Measurements from ENCODE around the gene C13orf46.

The C13orf46 gene

DNA sequence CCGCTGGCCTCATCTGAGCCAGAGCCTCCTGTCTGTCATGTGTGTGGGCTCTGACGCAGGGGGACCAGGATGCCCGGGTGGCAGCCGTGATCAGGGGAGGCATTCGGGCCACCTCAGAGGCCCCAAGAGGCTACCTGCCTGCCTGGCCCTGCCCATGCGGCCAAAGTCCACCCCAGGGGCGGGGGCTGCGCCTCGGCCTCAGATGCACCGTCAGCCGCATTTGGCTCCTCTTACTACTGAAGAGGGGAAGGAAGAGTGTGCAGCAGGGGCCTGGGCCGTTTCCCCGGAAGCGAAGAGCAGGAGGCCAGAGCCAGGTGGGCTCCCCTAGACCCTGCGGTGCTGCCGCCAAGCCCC is 34.0 kb downstream of the C13orf46 start:
- no peak for DNase-seq (ENCODE audit: low spot score)
- FAIRE-seq: no peak

DNA sequence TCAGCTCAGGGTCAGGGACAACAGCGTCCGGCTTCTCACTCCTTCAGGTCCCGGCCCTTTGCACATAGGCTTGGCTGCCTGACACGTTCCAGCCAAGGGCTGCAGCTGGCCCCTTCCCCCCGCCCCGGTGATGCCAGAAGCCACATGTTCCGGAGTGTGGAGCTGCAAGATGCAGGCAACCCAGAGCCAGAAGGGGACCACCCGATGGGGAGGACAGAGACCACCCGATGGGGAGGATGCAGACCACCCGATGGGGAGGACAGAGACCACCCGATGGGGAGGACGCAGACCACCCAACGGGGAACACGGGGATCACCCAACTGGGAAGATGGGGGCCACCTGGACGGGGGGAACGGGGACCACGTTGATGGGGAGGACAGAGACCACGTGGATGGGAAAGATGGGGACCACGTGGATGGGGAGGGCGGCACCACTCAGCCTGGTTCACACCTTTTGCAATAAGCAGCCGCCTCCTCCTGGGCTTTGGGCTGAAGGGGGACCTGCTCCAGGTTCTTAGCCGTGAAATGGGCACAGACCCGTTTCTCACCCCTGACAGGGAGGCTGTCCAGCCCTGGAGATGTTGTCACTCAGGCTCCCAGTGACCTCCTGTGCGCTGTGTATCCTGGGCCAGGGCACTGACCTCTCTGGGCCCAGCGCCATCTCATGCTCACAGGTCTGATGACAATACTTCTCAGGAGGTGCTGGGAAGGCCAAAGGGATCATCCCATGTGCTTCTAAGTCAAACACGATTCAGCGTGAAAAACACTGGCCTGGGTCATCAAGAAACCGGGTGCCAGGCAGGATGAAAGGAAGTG is 34.5 kb downstream of the C13orf46 start:
- DNase-seq (ENCODE audit: low spot score) (no peak), FAIRE-seq (no peak)

DNA sequence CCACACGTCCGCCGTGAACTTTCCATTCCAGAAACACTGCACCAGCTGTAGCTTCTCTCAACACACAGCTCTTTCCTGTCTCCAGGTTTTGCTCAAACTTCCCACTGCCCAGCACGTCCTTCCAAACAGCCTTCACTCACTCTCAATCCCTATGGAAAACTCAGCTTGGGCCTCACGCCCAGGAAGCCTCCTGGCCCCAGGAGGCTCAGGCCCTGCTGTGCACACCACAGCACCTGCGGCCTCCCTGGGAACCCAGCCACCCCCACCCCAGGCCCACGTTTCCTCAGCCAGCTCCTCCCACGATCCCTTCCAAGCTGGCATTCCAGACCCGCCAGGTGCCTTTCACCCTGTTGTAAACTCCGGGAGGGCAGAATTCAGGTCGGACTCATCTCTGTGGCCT is 35.2 kb downstream of the C13orf46 start:
- DNase-seq (ENCODE audit: low spot score) (no peak), FAIRE-seq (no peak)

DNA sequence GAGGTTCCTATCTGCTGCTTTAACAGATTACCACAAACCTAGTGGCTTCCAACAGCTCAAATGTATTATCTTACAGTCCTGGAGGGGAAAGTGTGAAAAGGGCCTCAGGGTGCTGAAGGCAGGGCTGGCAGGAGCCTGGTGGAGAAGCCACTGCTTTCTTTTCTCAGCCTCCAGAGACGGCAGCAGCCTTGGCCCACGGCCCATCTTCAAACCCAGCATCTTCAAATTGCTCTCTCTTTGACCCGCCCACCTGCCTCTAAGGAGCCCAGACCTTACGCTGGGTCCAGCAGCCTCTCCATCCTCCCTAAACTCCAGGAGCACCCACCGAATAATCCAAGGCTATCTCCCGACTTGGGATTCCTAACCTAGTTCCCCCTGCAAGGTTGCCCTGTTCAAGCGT is 35.6 kb downstream of the C13orf46 start:
- FAIRE-seq: no peak
- DNase-seq (ENCODE audit: low spot score): no peak

DNA sequence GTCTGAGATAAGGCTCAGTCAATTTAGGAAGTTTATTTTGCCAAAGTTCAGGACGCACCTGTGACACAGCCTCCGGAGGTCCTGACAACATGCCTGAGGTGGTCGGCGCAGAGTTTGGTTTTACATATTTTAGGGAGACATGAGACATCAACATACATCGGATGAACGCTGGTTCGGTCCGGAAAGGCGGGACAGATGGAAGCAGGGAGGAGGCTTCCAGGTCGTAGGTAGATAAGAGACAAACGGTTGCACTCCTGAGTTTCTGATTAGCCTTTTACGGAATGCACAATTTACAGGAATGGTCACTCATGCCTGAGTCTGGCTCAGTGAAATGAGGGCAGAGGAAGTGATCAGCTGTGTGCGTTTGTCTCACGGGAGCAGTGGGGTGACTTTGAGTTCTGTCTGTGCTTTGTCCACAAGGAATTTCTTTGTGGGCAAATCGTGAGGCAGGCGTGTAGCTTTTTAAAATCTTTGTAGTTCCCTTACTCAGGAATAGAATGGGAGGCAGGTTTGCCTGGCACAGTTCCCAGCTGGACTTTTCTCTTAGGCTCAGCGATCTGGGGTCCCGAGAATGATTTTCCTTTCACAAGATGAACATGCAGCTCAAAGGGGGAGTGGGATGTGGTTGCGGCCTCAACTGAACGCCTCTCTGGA is 36.2 kb downstream of the C13orf46 start:
- DNase-seq (ENCODE audit: low spot score) (no peak), FAIRE-seq (no peak)

DNA sequence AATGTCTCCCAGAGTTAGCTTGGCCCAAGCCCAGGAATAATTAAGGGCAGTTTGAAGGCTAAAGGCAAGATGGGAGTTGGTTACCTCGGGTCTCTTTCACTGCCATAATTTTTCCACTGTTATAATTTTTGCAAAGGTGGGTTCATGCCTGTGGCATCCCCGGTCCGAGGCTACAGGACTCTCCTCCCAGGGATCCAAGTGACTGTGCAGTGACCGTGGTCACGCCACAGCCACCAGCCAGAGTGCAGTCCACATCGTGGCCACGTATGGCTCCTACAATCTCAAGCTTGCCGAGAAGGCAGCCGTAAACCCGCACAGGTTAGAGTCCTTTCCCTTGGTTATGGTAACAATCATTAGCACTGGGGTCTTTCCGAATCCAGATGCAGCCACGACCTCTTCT is 36.8 kb downstream of the C13orf46 start:
- DNase-seq (ENCODE audit: low spot score): no peak
- FAIRE-seq: no peak

DNA sequence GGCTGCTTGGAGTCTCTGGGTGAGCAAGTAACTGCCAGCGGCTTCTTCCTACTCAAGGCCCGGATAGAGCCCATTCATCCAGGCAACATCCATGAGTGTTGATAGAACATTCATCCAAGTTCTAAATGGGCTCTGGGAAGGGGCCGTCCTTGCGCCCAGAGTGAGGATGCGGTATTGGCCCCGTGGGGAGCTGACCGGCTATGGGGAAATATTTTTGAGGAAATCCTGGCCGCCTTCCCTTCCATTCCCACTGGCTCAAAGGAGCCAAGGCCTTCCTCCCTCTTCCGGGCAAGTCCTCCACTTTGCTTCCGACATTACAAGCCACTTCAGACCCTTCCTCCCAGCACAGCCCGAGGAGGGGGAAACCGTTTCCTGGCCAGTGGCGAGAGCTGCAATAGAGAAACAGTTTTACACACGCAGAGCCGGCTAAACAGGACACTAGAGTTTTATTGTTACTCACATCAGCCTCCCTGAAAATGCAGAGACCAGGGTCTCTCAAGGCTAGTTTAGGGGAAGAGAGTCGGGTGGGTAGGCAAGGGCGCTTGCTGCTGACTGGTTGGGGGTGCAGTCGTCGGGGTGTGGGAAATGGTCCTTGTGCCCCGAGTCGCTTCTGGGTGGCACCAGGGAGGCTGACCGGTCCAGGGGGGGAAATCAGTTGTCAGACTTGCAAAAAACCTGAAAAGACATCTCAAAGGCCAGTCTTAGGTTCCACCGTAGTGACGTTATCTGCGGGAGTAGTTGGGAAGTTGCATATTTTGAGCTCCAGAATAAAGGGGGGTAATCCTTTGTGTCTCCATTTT is 37.5 kb downstream of the C13orf46 start:
- no peak for FAIRE-seq

DNA sequence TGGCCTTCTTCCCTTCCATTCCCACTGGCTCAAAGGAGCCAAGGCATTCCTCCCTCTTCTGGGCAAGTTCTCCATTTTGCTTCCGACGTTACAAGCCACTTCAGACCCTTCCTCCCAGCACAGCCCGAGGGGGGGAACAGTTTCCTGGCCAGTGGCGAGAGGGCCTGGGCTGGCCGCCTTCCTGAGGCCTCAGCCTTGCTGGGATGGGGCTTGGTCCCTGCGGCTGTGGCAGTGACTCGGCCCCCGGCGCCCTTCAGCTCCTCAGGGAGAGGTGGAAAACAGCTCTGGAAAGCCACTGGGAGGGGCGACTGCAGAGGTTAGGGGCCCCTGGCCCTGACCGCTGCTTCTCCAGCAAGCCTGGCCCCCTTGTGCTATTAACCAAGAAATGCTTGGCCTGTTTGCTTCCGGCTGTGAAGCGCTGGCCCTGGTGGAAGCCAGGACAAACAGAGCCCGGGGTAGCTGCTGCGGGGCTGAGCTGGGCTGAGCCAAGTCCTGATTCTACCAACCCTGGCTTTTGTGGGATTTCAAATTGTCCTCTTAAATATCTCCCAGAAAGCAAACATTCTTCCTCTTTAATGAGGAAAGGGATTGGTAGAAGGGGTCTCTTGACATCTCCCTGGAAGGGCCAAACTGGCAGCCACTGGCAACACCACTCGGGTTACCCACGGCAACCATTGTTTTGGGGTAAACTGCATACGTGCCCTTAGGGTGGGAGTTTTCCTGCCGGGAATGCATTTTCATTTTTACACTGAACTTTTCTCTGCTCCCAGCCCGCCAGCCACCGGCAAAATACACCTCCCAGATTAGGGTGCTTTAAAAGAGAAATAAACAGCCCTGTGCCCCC is 38.7 kb downstream of the C13orf46 start:
- DNase-seq (ENCODE audit: low spot score) (no peak), FAIRE-seq (no peak)

More for the DNA sequence above, 37.5 kb downstream of the C13orf46 start:
- DNase-seq (ENCODE audit: low spot score): no peak

DNA sequence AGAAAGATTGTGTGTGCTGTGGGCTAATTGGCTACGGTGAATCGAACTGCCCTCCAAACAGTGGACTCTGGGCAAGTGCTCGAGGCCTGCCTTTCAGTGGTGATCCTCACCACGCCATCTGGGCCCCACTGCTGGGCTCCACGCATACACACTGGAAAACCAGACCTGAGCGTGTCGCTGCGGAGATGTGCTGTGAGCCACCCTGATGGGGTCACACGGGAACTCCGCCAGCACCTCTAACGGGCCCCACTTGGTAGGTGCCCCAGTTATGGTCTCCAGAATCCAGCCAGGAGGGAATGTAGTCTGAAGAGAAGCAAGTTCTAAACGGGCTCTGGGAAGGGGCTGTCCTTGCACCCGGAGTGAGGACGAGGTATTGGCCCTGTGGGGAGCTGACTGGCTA is 39.3 kb downstream of the C13orf46 start:
- DNase-seq (ENCODE audit: low spot score) (no peak), FAIRE-seq (peak; percentile 20)

DNA sequence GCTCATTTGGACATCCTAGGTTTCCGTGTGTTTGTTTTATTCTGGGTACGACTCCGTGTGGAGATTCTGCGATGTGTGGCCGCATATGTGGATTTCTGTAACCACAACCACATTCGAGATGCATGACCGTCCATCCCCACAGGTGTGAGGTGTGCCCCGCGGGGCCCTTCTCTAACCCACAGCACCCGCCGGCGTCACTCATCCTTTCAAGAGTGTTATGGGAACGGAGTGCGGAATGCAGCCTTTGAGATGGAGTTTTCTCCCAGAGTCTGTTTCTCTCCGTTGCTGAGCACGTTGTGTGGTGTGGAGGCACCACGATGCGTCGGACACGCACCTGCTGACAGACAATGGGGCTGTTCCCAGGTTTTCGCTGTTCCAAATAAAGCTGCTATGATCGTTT is 40.0 kb downstream of the C13orf46 start:
- DNase-seq (ENCODE audit: low spot score) (no peak), FAIRE-seq (no peak)

DNA sequence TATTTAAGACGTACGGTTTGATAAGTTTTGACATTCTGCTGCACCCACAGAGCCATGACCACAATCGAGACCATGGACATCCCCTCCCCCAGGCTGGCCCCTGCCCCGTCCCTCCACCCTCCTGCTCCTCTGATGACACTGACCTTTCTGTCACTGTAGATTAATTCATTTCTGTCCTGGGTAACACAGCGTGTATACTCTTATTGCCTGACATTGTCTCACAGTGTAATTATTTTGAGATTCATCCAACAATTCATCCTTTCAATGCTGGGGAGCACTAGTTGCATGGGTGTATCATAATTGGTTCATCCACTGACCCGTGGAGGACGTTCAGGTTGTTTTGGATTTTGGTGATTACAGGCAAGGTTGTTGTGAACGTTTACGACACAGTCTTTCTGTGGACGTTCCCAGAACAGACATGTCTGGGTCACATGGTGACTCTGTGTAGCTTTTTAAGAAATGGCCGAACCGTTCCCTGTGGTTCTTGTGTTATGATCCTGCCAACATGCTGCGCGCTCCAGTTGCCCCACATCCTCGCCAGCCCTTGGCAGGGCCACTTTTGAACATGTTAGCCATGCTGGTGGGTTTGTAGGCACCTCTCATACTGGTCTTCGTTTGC is 41.9 kb downstream of the C13orf46 start:
- no peak for DNase-seq (ENCODE audit: low spot score)
- peak; percentile 77 for FAIRE-seq

DNA sequence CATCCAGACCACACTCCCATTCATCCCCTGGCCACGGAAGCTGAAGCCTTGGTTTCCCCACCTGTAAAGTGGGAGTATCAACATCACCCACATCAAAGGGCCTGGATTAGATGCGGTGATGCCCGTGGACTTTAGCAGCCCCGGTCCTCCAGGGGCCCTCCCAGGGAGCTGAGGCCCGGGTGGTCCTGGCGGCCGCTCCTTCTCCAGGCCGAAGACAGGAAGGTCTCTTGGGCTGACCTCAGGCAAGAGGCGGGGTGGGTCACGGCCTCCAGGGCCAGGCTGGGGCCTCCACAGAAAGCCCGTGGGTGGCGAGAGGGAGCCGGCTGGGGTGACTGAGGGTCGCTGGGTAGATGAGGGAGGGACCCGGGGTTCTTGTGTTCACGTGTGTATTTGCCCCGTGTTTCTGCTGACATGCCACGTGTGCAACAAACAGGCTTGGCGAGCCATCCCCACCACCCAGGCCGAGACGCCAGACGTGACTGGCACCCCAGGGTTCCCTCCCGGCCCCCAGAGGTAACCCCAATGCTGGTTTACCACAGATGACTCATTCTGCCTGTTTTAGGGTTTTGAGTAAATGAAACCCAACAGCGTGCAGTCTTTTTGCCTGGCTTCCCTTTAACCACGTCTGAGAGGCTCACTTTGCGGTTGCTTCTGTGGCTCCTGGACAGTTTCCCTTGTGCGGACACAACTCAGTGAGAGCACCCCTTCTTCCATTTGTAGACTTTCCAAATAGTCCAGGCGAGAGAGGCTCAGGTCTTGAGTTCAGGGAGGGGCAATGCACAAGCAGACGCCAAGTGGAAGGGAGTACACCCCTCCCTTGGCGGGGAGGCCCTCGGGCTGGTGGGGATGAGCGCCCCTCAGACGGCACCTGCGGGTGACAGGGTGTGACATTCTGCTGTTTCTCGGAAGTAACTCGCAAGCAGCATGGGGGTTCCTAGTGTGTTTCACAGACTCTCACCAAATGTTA is 42.9 kb downstream of the C13orf46 start:
- DNase-seq (ENCODE audit: low spot score) (no peak), FAIRE-seq (no peak)

DNA sequence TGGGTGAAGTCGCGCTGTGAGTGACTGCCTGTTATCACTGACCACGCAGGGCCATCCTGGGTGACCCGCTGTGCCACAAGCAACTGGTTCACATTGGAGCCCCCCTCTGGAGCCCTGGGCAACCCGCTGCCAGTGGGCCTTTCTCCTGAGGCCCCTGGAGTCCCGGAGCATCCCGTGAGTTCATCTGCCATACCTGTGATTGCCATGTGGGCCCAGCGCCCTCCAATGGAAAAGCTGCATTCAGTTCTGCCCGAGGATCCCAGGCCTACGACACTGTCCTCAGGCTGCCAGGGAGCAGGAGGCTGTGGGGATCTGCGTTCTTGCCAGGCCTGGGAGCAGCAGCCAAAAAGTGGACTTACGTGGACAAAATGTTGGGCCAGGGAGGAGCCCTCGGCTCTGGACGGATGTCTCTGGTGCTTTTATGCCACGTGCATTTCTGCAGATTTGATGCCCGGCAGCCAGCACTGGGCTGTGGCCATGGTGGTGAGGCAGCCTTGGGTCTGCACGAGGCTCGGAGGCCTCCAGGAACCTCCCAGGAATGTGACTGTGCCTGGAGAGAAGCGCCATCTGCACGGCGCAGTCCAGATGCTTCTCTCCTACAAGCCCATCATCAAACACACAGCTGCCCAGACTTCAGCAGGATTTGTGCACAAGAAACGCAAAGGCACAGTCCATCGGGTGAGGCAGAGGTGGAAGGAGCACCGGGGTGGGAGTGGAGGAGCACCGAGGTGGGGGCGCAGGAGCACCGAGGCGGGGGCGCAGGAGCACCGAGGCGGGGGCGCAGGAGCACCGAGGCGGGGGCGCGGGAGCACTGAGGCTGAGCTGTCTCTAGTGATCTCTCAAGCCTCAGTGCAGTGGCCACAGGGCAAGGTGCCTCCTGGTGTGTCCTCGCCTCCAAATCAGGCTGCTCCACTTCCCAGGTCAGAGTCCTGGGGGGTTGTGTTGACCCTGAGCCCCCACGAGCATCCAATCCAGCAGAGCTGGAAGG is 44.0 kb downstream of the C13orf46 start:
- no peak for FAIRE-seq
- DNase-seq (ENCODE audit: low spot score): no peak

DNA sequence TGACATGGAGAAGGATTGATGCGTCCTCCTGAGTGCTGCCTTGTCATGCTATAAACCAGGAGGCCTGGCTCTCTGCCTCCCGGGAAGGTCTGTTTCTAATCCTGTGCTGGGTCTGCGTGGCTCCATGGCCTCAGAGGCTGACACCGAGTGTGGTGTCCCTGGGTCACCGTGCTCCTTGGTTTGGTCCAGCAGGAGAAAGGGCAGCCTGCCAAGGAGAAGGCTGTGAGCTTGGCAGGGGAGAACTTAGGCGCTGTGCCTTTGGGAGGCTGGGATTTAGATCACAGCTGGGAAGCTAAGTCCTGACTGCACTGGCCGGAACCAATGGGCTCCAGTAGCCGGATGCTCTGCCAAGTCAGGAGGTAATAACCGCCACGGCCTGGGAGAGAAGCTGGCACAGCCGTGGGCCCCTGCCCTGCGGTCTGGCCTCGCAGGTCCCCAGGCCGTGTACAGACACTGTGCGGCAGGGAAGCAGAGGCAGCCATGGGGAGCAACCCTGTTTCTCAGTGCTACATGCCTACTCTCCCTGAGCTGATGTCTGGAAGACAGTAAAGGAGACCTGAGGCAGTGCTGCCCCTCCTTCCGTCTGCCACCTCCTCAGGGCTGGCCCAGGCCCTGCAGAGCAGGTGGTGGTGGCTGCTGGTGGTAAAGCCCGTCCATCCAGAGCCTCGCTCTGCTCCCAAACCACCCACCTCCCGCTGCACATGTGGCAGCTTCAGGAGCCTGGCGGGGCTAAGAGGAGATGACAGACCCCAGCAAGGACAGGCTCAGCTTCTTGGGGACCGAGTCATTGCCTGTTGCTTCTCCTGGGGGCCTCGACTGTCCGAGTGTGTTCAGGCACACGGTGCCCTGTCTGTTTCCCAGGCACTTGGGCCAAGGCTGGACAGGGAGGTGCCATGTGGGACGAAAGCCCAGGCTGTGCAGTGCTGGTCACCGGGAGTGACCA is 44.9 kb downstream of the C13orf46 start:
- DNase-seq (ENCODE audit: low spot score) (no peak), FAIRE-seq (peak; percentile 81)

DNA sequence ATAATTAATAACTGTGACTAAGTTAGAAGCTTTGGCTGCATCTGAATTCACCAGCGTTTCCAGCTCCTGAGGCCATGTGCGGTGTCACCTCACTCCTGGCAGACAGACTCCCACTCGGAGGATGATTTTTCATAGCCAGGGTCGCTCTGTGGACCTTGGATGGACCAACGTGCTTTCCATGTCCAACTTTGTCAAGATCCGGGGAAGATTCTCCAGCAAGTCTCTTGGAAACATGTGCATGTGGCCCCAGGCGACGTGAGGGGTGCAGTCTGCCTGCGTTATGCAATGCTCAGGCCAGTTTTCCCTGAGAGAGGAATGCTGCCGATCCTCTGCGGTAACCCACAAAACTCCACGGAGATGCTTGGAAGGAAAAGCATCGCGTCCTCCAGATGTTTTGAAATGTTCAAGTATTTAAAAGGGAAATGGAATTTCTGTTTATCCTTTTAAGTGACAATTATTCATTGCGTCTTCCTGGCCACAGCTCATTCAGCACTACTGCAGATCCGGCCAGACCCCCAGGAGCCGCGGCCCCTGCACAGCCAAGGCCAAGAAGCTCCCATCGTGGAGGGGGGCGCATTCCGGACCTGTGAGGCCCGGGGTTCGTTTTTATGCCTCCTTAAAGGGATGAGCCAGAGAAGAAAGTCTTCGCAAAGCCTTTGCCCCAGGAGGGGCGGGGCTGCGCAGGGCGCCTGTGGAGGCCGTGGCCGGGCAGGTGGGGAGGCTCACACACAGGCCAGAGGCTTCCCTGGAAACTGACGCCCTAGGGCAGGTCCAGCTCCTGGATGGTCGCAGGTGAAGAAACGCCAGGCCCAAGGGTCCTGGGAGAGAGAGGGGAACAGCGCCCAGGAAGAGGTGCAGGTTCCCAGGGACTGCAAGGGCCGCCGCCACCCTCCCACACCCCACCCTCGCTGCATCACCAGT is 46.0 kb downstream of the C13orf46 start:
- FAIRE-seq: no peak

DNA sequence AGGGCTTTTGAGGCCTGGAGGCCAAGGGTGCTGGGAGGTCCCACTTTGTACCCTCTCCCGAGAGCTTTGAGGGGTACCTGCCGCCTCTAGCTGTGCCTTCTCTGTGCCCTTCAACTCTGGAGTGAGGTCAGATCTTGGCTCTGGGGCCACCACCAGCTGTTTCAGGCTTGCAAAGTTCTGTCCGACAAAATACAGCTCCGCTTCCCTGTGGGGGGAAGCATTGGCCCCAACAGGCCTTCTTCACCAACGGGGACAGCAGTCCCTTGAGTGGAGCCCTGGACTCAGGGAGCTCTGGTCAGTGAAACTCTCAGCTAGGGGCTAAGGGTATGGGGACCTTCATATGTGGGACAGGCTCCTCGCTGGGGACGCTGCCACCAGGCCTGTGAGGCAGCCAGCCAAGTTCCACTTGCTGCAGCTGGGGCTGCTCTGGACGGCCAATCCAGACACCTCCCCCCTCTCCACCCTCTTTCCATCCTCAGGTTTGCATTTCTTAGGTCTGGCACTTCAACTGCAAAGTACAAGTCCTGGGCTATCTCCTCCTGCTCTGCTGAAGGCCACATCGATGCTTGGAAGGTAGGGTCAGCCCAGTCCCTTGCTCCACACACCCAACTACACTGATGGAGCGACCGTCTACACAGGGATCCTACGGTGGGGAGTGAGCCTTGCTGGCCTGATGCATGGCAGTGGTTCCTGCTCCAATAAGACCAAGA is 46.8 kb downstream of the C13orf46 start:
- FAIRE-seq (peak; percentile 71), DNase-seq (ENCODE audit: low spot score) (no peak)

More for the DNA sequence above, 46.0 kb downstream of the C13orf46 start:
- DNase-seq (ENCODE audit: low spot score): peak; percentile 65
